Smooth muscle cell of trachea (primary cell): Measurements from ENCODE around the gene SLC15A2. TPM values are rescaled to one million over a fixed set of nuclear protein-coding genes. Genes with fewer than 3 reads are reported as not detected.

Source experiments
- total RNA-seq: library from RNA; depleted of rRNA; stranded (reverse); fragments of >200 nt; gene quantifications from 2 replicates; pipeline ENCODE4 v1.2.1, GENCODE V29; 2014

The SLC15A2 gene
- under 0.01 and 0.50 TPM in 2 replicates for total RNA-seq

GRCh38 chr3:121894301-121894990, at the start of gene SLC15A2:
TSS of gene SLC15A2 (plus strand) at chr3:121894401. CDS start at chr3:121894477, 76 bp downstream.

Other genes with a start within 250 kb of the SLC15A2 start
- 0.15 and 0.17 TPM in 2 replicates for gene HCLS1, start 233.5 kb upstream of the SLC15A2 start, total RNA-seq
- 57.4 and 64.7 TPM in 2 replicates for gene GOLGB1, start 144.7 kb upstream of the SLC15A2 start, total RNA-seq
- gene IQCB1, start 59.3 kb upstream of the SLC15A2 start, total RNA-seq = 6.1 and 18.2 TPM in 2 replicates
- 0.87 and 0.99 TPM in 2 replicates for gene EAF2, start 59.2 kb upstream of the SLC15A2 start, total RNA-seq
- gene ILDR1, start 127.8 kb downstream of the SLC15A2 start, total RNA-seq = not detected in 2 replicates
- not detected in 2 replicates for gene CD86, start 161.0 kb downstream of the SLC15A2 start, total RNA-seq